HUDEP-2 (cell line): Measurements from ENCODE around the gene PPP2R3B.
"Not testable (repeated sequence)": the region's sequence is repeated elsewhere in the genome, so short reads cannot be mapped to it uniquely, and the experiment has no call there.

Experiments
- DNase-seq, 76 experiments: peaks; one replicate each; lab custom pipeline; 2025; ENCODE audit not compliant: unreplicated experiment in 76 of 76; lab: John Stamatoyannopoulos, UW

Gene PPP2R3B

GRCh38 chrX:410296-410695 is 23.6 kb upstream of the PPP2R3B start:
- DNase-seq, result no peak

- DNase-seq, result no peak
Measured at GRCh38 chrX:405149-405548, 18.4 kb upstream of the PPP2R3B start.

- no peak for DNase-seq
Measured at GRCh38 chrX:404656-405055, 17.9 kb upstream of the PPP2R3B start.

- no peak for DNase-seq
Measured at GRCh38 chrX:402857-403256, 16.1 kb upstream of the PPP2R3B start.

- DNase-seq, result no peak
Measured at GRCh38 chrX:400258-400657, 13.6 kb upstream of the PPP2R3B start.

GRCh38 chrX:397575-397974 is 10.9 kb upstream of the PPP2R3B start:
- DNase-seq, result no peak

DNA sequence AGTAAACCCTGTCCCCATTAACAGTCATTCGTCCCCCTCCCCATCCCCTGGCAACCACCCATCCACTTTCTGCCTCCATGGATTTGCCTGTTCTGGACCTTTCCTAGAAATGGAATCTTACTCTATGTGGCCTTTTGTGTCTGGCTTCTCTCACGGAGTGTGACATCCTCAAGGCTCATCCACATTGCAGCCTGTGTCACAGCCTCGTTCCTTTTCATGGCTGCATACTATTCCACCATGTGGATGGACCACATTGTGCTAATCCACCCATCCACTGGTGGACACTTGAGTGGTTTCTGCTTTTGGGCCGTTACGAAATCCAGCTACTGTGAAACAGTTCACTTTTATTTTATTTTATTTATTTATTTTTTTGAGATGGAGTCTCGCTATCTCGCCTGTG is 8.1 kb upstream of the PPP2R3B start:
- no peak for DNase-seq

DNA sequence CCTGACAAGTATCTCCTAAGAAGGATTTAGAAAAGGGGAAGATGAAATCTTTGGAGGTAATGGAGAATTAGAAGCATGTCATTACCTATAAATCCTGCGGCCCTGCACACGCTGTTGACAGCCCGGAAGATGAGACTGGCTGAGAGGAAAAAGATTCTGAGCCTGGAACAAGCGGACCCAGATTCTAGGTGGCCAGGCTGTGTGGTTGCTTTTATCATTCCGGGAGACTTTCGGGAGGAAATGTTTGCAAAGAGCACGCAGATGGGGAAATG is 5.8 kb upstream of the PPP2R3B start:
- no peak for DNase-seq

- no peak for DNase-seq
Measured at GRCh38 chrX:391717-392574, 5.2 kb upstream of the PPP2R3B start.

GRCh38 chrX:390459-390858 is 3.8 kb upstream of the PPP2R3B start:
- no peak for DNase-seq

DNA sequence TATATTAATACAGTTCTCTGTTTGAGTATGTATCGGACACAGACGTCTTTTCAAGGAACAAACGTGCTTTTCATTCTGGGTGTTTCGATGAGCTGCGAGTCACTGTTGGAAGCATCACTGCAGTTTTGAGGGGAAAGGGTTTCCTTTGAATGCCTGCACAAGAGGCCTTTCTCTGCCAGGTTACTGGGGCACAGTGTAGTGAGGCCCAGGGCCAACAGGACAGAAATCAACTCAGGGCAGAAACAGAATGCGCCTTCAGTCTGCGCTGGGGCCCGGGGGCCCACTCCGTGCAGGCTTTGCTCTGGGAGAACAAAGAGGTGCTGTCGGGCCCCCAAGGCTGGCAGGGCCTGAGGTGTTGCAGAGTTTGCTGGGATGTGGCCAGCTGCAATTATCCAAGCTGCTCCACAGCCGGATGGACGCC is 2.3 kb upstream of the PPP2R3B start:
- no peak for DNase-seq

- no peak for DNase-seq
Measured at GRCh38 chrX:387729-388128, 1.0 kb upstream of the PPP2R3B start.

DNA sequence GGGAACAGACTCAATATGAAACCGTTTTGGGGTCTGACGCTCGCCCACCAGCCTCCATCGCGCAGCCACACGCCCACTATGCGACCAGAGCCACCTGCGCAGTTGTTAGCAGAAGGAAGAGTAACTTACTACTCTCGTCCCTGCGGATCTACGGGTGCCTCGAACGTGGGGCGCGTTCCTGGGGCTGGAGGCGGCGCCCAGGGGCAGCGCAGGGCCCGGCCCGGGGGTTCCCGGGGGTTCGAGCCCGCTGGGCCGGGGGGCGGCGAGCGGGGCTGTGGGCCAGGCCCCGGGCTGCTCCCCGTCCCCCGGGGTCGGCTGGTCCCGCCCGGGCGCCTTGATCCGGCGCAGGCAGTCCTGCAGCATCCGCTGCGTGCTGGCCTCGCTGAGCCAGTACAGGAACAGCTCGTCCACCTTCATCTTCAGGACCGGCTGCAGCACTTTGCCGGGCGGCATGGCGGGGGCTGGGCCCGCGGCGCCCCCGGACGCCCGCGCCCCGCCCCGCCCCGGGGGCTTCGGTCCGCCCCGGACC is 404 bp downstream of the PPP2R3B start:
- no peak for DNase-seq

DNA sequence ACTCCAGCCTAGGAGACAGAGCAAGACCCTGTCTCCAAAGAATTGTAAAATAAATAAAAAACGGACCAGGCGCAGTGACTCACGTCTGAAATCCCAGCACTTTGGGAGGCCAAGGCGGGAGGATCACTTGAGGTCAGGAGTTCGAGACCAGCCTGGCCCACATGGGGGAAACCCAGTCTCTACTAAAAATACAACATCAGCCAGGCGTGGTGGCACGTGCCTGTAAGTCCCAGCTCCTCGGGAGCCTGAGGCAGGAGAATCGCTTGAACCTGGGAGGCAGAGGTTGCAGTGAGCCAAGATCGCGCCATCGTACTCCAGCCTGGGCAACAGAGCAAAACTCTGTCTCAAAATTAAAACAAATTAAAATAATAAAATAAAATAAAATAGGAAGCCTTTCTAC is 971 bp downstream of the PPP2R3B start:
- not testable (repeated sequence) for DNase-seq

- DNase-seq, result no peak
Measured at GRCh38 chrX:384861-385260, 1.8 kb downstream of the PPP2R3B start.

- no peak for DNase-seq
Measured at GRCh38 chrX:378443-378842, 8.3 kb downstream of the PPP2R3B start.

- not testable (repeated sequence) for DNase-seq
Measured at GRCh38 chrX:376206-376605, 10.5 kb downstream of the PPP2R3B start.

GRCh38 chrX:375181-376036 is 11.3 kb downstream of the PPP2R3B start:
- DNase-seq, result no peak

DNA sequence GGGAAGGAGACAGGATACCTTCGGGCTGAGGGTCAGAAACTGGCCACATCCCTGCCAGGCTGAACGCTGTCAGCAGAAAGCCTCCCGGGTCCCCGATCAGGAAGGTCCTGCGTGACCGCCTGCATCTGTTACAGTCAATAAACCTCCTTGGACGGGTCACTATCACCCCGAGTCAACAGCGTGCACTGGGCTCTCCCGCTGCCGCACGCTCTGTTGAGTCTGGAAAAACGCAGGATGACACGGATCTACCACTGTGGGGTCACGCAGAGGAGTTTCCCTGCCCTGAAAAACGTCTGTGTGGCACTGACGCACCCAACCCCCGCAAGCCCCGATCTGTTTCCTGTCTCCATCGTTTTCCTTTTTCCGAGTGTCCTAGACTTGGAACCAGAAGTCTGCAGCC is 12.1 kb downstream of the PPP2R3B start:
- DNase-seq, result no peak

DNA sequence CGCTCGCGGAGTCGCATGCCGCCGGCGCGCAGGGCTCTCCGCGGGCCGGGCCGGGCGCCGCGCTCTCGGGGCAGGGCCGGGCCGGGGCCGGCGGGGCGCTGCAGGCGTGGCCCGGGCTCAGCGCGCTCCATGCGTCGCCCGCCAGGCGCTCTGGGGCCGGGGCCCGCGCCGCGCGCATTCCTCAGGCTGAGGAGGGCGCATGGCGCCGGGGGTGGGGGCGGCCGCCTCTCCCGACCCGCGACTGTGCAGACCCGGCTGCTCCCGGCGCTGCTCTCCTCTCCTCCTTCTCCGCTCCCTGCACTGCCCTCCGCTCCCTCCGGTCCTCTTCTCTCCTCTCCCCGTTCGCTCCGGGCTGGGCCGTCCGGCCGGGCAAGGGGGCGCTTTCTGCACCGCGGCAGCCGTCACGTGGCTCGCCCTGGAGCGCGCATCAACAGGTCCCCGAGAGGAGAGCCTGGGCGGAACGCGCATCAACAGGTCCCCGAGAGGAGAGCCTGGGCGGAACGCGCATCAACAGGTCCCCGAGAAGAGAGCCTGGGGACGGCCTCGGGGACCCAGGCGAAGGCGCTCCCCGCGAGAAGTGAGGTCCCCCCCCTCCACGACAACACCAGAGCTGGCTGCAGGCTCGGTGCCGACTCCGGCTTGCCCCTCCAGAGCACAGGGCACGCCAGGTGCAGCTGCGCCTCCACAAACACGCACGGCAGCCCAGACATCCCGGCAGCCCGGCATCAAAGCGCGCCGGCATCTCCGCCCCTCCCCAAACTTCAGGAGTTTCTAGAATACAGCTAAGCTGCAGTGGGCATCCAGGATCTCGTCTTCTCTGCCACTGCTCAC is 12.9 kb downstream of the PPP2R3B start:
- DNase-seq, result no peak
